ENCODE data around the gene MUC5B.

GRCh38 chr11:1178906-1179305 lies 44.0 kb upstream of the MUC5B start:
- TF ChIP-seq TAF1 (IDR thresholded peaks at IDR 0.05; ENCODE audit: low read depth, low read length) (no peak), POLR2AphosphoS5 (IDR thresholded peaks at IDR 0.05; ENCODE audit: low read depth, low read length) (no peak), POLR2A (IDR thresholded peaks at IDR 0.05; ENCODE audit: low read depth, low read length) (no peak), PAX5 (IDR thresholded peaks at IDR 0.05; ENCODE audit: insufficient read depth, low read length, severe bottlenecking) (no peak), SPI1 (IDR thresholded peaks at IDR 0.05; ENCODE audit: low read depth, low read length) (no peak)
